PC-3 (cell line): Measurements from ENCODE around the gene TAF11L5.
"Not testable (repeated sequence)": the region's sequence is repeated elsewhere in the genome, so short reads cannot be mapped to it uniquely, and the experiment has no call there.

Experiments
- CTCF ChIP-seq: fragments of 300-600 bp; sonication (generic); conservative IDR thresholded peaks from 2 replicates; pipeline ENCODE4 v1.5.1; 2017; ENCODE audit warnings: antibody characterized with exemption, low read depth, mild to moderate bottlenecking, low read length
- EZH2 ChIP-seq: fragments of 300-600 bp; sonication (generic); IDR thresholded peaks from one replicate; pipeline ENCODE4 v1.6.1; 2017; ENCODE audit warnings: antibody characterized with exemption, mild to moderate bottlenecking, low read length; ENCODE audit not compliant: unreplicated experiment
- EZH2phosphoT487 ChIP-seq: fragments of 300-600 bp; sonication (generic); IDR thresholded peaks from 2 replicates; pipeline ENCODE4 v1.6.1; 2018; ENCODE audit warnings: mild to moderate bottlenecking, antibody characterized with exemption, low read length, borderline replicate concordance

- TF ChIP-seq CTCF, EZH2, EZH2phosphoT487: not testable (repeated sequence)
Observed at GRCh38 chr5:17497931-17498330, 27.1 kb upstream of the TAF11L5 start, which contains the start of gene TAF11L2.
